Neural crest cell (in vitro differentiated cells): ENCODE data around the gene CHML. TPM values are rescaled to one million over a fixed set of nuclear protein-coding genes. Genes with fewer than 3 reads are reported as not detected.
"Not testable (repeated sequence)": the region's sequence is repeated elsewhere in the genome, so short reads cannot be mapped to it uniquely, and the experiment has no call there.

Experiments
- DNase-seq: peaks from one replicate; pipeline ENCODE4 v3.0.0; 2021; ENCODE audit warnings: low read depth, mixed read lengths, low spot score
- H3K27ac Mint-ChIP-seq: one replicate; pipeline ENCODE4 v1.8.0; 2021; ENCODE audit warnings: mild to moderate bottlenecking, mixed read lengths; ENCODE audit not compliant: unreplicated experiment
- H3K27me3 Mint-ChIP-seq: 2 replicates; pipeline ENCODE4 v1.8.0; 2021; ENCODE audit warnings: low read depth, mild to moderate bottlenecking, mixed read lengths
- H3K36me3 Mint-ChIP-seq: 2 replicates; pipeline ENCODE4 v1.8.0; 2021; ENCODE audit warnings: low read depth, mild to moderate bottlenecking, mixed read lengths
- H3K4me1 Mint-ChIP-seq: 2 replicates; pipeline ENCODE4 v1.8.0; 2021; ENCODE audit warnings: mixed read lengths
- H3K4me3 Mint-ChIP-seq: one replicate; pipeline ENCODE4 v1.8.0; 2021; ENCODE audit warnings: mild to moderate bottlenecking, mixed read lengths
- H3K9me3 Mint-ChIP-seq: 2 replicates; pipeline ENCODE4 v1.8.0; 2021; ENCODE audit warnings: mixed read lengths
- total RNA-seq: library from RNA; stranded (reverse); gene quantifications from 2 replicates; pipeline ENCODE4 v1.2.1, GENCODE V29; 2021
- TF ChIP-seq, protein P1 (sequence below): fragments of 200-600 bp; sonication (generic); conservative IDR thresholded peaks from 2 replicates; pipeline ENCODE4 v1.5.0; 2021; ENCODE audit warnings: antibody characterized with exemption, mild to moderate bottlenecking

The CHML gene
- total RNA-seq, 1 donor from 2014 or later: 22.5 TPM

DNA sequence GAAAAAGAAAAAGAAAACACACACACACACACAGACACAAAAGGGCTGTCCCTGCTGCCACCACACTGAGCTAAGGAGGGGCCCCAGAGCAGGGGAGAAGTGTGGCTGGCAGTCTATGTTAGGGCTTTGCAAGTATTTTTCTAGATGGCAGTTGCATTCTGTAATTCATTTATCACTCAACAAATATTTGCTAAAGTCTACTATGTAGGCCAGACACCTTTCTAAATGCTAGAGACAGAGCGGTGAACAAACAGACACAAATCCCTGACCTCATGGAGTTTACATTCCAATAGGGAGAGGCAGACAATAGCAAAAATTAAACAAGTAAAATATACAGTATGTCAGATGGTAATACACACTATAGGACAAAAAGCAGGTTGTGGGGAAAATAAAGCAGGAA lies 32.1 kb upstream of the CHML start:
- no peak for DNase-seq
- Mint-ChIP-seq H3K9me3 (no peaks in the 10 kb centered on the region), H3K4me3 (no peak overlapping the region), H3K27ac (no peak overlapping the region), H3K4me1 (no peaks in the 10 kb centered on the region), H3K36me3 (no peaks in the 10 kb centered on the region), H3K27me3 (peaks cover 7% of the 10 kb centered on the region)
- TF ChIP-seq, protein P1, sequence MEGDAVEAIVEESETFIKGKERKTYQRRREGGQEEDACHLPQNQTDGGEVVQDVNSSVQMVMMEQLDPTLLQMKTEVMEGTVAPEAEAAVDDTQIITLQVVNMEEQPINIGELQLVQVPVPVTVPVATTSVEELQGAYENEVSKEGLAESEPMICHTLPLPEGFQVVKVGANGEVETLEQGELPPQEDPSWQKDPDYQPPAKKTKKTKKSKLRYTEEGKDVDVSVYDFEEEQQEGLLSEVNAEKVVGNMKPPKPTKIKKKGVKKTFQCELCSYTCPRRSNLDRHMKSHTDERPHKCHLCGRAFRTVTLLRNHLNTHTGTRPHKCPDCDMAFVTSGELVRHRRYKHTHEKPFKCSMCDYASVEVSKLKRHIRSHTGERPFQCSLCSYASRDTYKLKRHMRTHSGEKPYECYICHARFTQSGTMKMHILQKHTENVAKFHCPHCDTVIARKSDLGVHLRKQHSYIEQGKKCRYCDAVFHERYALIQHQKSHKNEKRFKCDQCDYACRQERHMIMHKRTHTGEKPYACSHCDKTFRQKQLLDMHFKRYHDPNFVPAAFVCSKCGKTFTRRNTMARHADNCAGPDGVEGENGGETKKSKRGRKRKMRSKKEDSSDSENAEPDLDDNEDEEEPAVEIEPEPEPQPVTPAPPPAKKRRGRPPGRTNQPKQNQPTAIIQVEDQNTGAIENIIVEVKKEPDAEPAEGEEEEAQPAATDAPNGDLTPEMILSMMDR: no peak

DNA sequence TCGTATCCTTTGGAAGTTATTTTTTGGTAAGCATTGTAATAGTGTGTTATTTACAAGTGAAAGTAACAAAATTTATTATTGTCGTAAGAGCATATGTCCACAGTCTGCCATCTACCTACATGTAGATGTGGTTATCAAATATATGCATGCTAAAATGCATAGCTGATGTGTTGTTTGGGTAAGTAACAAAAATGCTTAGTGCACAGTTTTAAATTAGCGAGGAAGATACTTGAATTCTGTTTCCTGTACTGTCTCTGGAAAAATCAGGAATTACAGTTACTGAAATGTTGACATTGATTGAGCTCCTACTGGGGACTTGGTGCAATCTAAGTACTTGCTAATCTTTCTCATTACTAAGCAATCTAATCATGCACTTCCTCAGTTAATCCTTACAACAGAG lies 26.2 kb upstream of the CHML start:
- DNase-seq: no peak
- H3K36me3 Mint-ChIP-seq: no peaks in the 10 kb centered on the region
- H3K4me3 Mint-ChIP-seq: no peak overlapping the region
- no peak overlapping the region for H3K27ac Mint-ChIP-seq
- no peaks in the 10 kb centered on the region for H3K9me3 Mint-ChIP-seq
- H3K27me3 Mint-ChIP-seq: no peaks in the 10 kb centered on the region
- TF ChIP-seq, protein P1: no peak
- no peaks in the 10 kb centered on the region for H3K4me1 Mint-ChIP-seq

DNA sequence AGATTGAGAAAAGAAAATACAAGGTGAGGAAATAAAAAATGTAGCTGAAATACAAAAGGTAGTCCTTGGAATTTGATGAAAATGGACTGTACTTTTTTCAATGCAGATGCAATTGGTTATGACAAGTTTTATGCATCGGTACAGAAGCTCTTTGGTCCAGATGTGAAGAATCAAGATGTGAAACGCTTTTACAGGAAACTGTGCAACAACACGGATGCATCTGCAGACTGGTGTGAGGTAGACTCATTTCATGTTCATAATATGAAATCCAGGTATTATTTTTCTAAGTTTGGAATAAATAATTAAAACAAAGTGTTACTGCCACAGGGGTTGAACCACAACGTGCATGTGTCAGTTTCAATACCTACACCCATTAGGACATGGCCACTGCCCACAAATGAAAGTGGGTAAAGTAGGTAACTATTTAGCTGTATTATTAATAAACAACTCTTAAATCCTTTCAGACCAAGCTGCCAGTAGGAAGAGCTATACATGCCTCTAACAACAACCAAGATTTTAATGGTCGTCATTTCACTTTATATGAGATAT lies 20.3 kb upstream of the CHML start:
- Mint-ChIP-seq H3K9me3 (no peaks in the 10 kb centered on the region), H3K27me3 (no peaks in the 10 kb centered on the region), H3K4me3 (no peak overlapping the region), H3K27ac (no peak overlapping the region), H3K36me3 (no peaks in the 10 kb centered on the region), H3K4me1 (no peaks in the 10 kb centered on the region)
- DNase-seq: no peak
- TF ChIP-seq, protein P1: no peak

DNA sequence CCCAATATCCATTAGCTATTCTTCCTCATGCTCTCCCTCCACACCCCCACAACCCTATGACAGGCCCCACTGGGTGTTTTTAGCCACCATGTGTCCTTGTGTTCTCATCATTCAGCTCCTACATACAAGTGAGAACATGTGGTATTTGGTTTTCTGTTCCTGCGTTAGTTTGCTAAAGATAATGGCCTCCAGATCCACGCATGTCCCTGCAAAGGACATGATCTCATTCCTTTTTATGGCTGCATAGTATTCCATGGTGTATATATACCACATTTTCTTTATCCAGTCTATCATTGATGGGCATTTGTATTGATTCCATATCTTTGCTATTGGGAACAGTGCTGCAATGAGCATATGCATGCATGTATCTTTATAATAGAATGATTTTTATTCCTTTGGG lies 18.8 kb upstream of the CHML start:
- H3K27me3 Mint-ChIP-seq, H3K27ac Mint-ChIP-seq, DNase-seq, H3K36me3 Mint-ChIP-seq, H3K4me1 Mint-ChIP-seq, H3K4me3 Mint-ChIP-seq, H3K9me3 Mint-ChIP-seq: not testable (repeated sequence)

DNA sequence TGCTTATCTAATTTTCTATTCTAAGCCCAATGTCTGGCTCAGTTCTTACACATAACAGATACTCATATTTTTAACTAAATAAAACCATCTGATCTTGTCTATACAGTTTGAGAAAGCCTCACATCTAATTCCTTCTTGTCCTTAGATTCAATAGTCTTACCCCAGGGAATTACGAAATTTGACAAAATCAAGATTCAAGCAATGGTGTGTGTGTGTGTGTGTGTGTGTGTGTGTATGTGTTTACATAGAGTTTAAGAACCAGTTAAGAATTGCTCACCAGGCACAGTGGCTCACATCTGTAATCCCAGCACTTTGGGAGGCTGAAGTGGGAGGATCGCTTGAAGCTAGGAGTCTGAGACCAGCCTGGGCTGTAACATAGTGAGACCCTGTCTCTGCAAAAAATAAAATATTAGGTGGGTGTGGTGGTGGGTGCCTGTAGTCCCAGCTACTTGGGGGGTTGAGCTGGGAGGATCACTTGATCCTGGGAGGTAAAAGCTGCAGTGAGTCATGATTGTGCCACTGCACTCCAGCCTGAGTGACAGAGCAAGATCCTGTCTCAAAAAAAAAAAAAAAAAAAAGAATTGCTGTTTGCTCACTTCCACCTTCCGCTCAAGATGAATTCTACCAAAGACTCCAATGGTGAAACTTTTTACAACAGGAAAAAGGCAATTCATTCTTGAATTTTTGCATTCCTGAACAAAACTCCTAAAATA lies 18.1 kb upstream of the CHML start:
- TF ChIP-seq, protein P1: no peak

DNA sequence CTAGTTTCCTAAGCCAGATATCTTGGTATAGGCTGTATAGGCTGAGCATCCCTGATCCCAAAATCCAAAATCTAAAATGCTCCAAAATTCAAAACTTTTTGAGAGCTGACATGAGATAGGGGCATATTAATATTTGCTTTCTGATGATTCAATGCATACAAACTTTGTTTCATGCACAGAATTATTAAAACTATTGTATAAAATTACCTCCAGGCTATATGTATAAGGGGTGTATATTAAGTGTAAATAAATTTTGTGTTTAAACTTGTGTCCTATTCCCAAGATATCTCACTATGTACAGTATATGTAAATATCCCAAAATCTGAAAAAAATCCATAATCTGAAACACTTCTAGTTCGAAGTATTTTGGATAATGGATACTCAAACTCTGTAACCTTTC lies 14.5 kb upstream of the CHML start:
- TF ChIP-seq, protein P1: no peak
- Mint-ChIP-seq H3K27ac (no peak overlapping the region), H3K4me1 (no peaks in the 10 kb centered on the region), H3K36me3 (no peaks in the 10 kb centered on the region), H3K27me3 (no peaks in the 10 kb centered on the region), H3K9me3 (peaks cover 2% of the 10 kb centered on the region), H3K4me3 (no peak overlapping the region)
- no peak for DNase-seq

More for the DNA sequence above, 18.1 kb upstream of the CHML start:
- no peaks in the 10 kb centered on the region for H3K9me3 Mint-ChIP-seq
- no peak for DNase-seq
- no peaks in the 10 kb centered on the region for H3K36me3 Mint-ChIP-seq
- no peak overlapping the region for H3K27ac Mint-ChIP-seq
- no peak overlapping the region for H3K4me3 Mint-ChIP-seq
- H3K4me1 Mint-ChIP-seq: no peaks in the 10 kb centered on the region
- no peaks in the 10 kb centered on the region for H3K27me3 Mint-ChIP-seq
